ENCODE measurements around the gene RTN4R.
"Not testable (repeated sequence)": the region's sequence is repeated elsewhere in the genome, so short reads cannot be mapped to it uniquely, and the experiment has no call there.

GRCh38 chr22:20278726-20279490, 10.8 kb upstream of the RTN4R start:
- not testable (repeated sequence) for TF ChIP-seq CTCF (conservative IDR thresholded peaks at IDR 0.05; ENCODE audit: low read depth in 2 of 2); EZH2 (IDR thresholded peaks at IDR 0.05; ENCODE audit: low read depth, unreplicated experiment); EZH2phosphoT487 (IDR thresholded peaks at IDR 0.05; ENCODE audit: unreplicated experiment); POLR2AphosphoS5 (IDR thresholded peaks at IDR 0.05; ENCODE audit: low read depth); STAT1 (IDR thresholded peaks at IDR 0.05; ENCODE audit: unreplicated experiment); CREB1 (CRISPR knock-in tag; IDR thresholded peaks at IDR 0.05; ENCODE audit: low read depth)
